Ishikawa (cell line): ENCODE measurements around the gene TNFRSF17.

Experiments
- CREB1 ChIP-seq: IDR thresholded peaks from 2 replicates; pipeline ENCODE4 v1.6.1; 2012; ENCODE audit warnings: low read depth
- FOXM1 ChIP-seq: IDR thresholded peaks from 2 replicates; pipeline ENCODE4 v1.6.1; 2012; ENCODE audit warnings: low read depth, borderline replicate concordance
- TAF1 ChIP-seq: IDR thresholded peaks from 2 replicates; pipeline ENCODE4 v1.6.1; 2012; ENCODE audit warnings: low read depth, mild to moderate bottlenecking
- YY1 ChIP-seq: IDR thresholded peaks from 2 replicates; pipeline ENCODE4 v1.6.1; 2012; ENCODE audit warnings: low read depth

DNA sequence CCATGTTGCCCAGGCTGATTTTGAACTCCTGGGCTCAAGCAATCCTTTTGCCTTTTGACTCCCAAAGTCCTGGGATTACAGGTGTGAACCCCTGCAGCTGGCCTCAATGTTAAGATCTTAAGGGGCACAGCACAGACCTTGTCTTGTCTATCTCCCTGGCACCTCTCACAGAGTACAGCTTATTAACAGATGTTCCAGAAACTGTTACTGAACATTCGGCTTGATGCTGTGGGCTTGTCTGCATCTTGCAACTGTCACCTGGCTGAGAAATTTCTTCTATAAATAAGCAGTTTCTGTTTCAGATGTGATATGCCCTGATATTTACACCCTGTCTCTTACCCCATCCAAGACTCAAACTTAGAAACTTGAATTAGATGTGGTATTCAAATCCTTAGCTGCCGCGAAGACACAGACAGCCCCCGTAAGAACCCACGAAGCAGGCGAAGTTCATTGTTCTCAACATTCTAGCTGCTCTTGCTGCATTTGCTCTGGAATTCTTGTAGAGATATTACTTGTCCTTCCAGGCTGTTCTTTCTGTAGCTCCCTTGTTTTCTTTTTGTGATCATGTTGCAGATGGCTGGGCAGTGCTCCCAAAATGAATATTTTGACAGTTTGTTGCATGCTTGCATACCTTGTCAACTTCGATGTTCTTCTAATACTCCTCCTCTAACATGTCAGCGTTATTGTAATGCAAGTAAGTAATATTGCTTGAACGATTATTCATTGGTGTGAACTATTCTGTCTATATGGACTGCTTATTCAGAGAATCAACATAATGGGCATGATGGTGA lies at the start of gene TNFRSF17:
- no peak for TF ChIP-seq TAF1
- no peak for TF ChIP-seq FOXM1
- TF ChIP-seq YY1, result no peak
- no peak for TF ChIP-seq CREB1
